Osteoblast (primary cell): ENCODE data around the gene NEURL1B. TPM values are rescaled to one million over a fixed set of nuclear protein-coding genes. Genes with fewer than 3 reads are reported as not detected.

Experiments
- DNase-seq: peaks from one replicate; pipeline ENCODE4 v3.0.0; 2011; ENCODE audit warnings: low spot score, mixed read lengths; ENCODE audit not compliant: insufficient read length; ENCODE audit errors: missing footprints
- H2AFZ ChIP-seq: 2 replicates; pipeline ENCODE4 v1.6.0; 2011; ENCODE audit warnings: mild to moderate bottlenecking, low read length
- H3K27ac ChIP-seq: 2 replicates; pipeline ENCODE4 v1.5.1; 2011; ENCODE audit warnings: mild to moderate bottlenecking, low read depth, low read length, moderate library complexity
- H3K27me3 ChIP-seq: 2 replicates; pipeline ENCODE4 v1.6.0; 2012; ENCODE audit warnings: mild to moderate bottlenecking, control low read depth, inconsistent platforms, low read length, moderate library complexity; ENCODE audit not compliant: insufficient read depth
- H3K36me3 ChIP-seq: 2 replicates; pipeline ENCODE4 v1.5.1; 2011; ENCODE audit warnings: mild to moderate bottlenecking, low read length, control low read depth, moderate library complexity; ENCODE audit not compliant: insufficient read depth
- H3K4me1 ChIP-seq: 2 replicates; pipeline ENCODE4 v1.5.1; 2011; ENCODE audit warnings: mild to moderate bottlenecking, low read length, control low read depth, moderate library complexity; ENCODE audit not compliant: insufficient read depth
- H3K4me2 ChIP-seq: 2 replicates; pipeline ENCODE4 v1.6.0; 2011; ENCODE audit warnings: mild to moderate bottlenecking, low read length; ENCODE audit not compliant: insufficient read depth
- H3K4me3 ChIP-seq: fragments of 200-600 bp; sonication (generic); 3 replicates; pipeline ENCODE4 v1.5.1; 2012; ENCODE audit warnings: mild to moderate bottlenecking, low read length, inconsistent platforms; ENCODE audit not compliant: insufficient read depth
- H3K79me2 ChIP-seq: 2 replicates; pipeline ENCODE4 v1.6.0; 2012; ENCODE audit warnings: mild to moderate bottlenecking, low read length, control low read depth, inconsistent platforms; ENCODE audit not compliant: insufficient read depth
- H3K9me3 ChIP-seq: 2 replicates; pipeline ENCODE4 v1.5.1; 2011; ENCODE audit warnings: low read depth, low read length, control low read depth
- H4K20me1 ChIP-seq: 2 replicates; pipeline ENCODE4 v1.6.0; 2012; ENCODE audit warnings: mild to moderate bottlenecking, low read length, control low read depth; ENCODE audit not compliant: insufficient read depth
- total RNA-seq: library from RNA; depleted of rRNA; stranded (reverse); fragments of >200 nt; gene quantifications from 2 replicates; pipeline ENCODE4 v1.2.3, GENCODE V29; 2012
- TF ChIP-seq, protein P1 (sequence below): IDR thresholded peaks from 2 replicates; pipeline ENCODE4 v1.5.1; 2011; ENCODE audit warnings: mild to moderate bottlenecking, low read depth, low read length, moderate library complexity; ENCODE audit errors: extremely low read depth

NEURL1B gene
- total RNA-seq, 1 donor, result 0.36 TPM

GRCh38 chr5:172685091-172685490 lies 44.0 kb downstream of the NEURL1B start:
- no peaks in the 10 kb centered on the region for H3K36me3 ChIP-seq
- H2AFZ ChIP-seq, result no peak overlapping the region

GRCh38 chr5:172686111-172686510 lies 45.0 kb downstream of the NEURL1B start:
- Histone ChIP-seq H3K4me1 (no peaks in the 10 kb centered on the region), H3K4me2 (no peak overlapping the region), H3K9me3 (no peaks in the 10 kb centered on the region), H3K27me3 (no peaks in the 10 kb centered on the region), H2AFZ (no peak overlapping the region), H3K36me3 (no peaks in the 10 kb centered on the region), H3K27ac (no peak overlapping the region), H4K20me1 (no peaks in the 10 kb centered on the region), H3K4me3 (no peak overlapping the region), H3K79me2 (no peaks in the 10 kb centered on the region)
- DNase-seq, result peak; percentile 98
- TF ChIP-seq, protein P1, sequence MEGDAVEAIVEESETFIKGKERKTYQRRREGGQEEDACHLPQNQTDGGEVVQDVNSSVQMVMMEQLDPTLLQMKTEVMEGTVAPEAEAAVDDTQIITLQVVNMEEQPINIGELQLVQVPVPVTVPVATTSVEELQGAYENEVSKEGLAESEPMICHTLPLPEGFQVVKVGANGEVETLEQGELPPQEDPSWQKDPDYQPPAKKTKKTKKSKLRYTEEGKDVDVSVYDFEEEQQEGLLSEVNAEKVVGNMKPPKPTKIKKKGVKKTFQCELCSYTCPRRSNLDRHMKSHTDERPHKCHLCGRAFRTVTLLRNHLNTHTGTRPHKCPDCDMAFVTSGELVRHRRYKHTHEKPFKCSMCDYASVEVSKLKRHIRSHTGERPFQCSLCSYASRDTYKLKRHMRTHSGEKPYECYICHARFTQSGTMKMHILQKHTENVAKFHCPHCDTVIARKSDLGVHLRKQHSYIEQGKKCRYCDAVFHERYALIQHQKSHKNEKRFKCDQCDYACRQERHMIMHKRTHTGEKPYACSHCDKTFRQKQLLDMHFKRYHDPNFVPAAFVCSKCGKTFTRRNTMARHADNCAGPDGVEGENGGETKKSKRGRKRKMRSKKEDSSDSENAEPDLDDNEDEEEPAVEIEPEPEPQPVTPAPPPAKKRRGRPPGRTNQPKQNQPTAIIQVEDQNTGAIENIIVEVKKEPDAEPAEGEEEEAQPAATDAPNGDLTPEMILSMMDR, result no peak

More at GRCh38 chr5:172685091-172685490, 44.0 kb downstream of the NEURL1B start:
- Histone ChIP-seq H4K20me1 (no peaks in the 10 kb centered on the region), H3K4me1 (no peaks in the 10 kb centered on the region), H3K4me2 (no peak overlapping the region), H3K27ac (no peak overlapping the region), H3K79me2 (no peaks in the 10 kb centered on the region), H3K27me3 (no peaks in the 10 kb centered on the region), H3K9me3 (no peaks in the 10 kb centered on the region), H3K4me3 (no peak overlapping the region)
- DNase-seq, result peak; percentile 81
- TF ChIP-seq, protein P1, result no peak

GRCh38 chr5:172686539-172687390 lies 45.7 kb downstream of the NEURL1B start:
- H3K4me2 ChIP-seq, result no peak overlapping the region
- no peaks in the 10 kb centered on the region for H4K20me1 ChIP-seq
- no peak overlapping the region for H2AFZ ChIP-seq
- TF ChIP-seq, protein P1, result no peak
- no peaks in the 10 kb centered on the region for H3K27me3 ChIP-seq
- H3K27ac ChIP-seq, result no peak overlapping the region
- no peaks in the 10 kb centered on the region for H3K36me3 ChIP-seq
- no peak overlapping the region for H3K4me3 ChIP-seq
- H3K9me3 ChIP-seq, result no peaks in the 10 kb centered on the region
- no peaks in the 10 kb centered on the region for H3K79me2 ChIP-seq
- peak; percentile 82 for DNase-seq
- no peaks in the 10 kb centered on the region for H3K4me1 ChIP-seq

DNA sequence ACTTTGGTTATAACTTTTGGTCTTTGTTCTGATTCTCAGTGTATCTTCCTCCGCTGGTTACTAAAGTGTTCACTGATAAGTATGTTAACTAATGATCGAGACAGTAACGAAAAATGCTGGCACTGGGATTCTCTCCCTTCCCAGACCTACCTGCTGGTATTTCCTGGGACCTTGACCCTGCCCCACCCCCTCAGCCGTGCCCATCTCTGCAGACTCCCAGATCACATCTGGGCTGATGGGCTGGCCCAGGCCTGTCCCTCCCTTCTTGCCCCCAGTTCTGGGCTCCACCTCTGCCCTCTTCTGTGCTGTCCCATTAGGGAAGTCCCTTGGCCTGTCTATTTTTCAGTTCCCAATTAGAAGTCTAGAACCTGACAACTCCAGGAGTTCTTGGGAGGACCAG lies 46.9 kb downstream of the NEURL1B start:
- DNase-seq, result peak; percentile 78
- no peaks in the 10 kb centered on the region for H3K9me3 ChIP-seq
- no peak overlapping the region for H3K4me3 ChIP-seq
- TF ChIP-seq, protein P1, result no peak
- no peaks in the 10 kb centered on the region for H3K79me2 ChIP-seq
- H3K27ac ChIP-seq, result no peak overlapping the region
- no peaks in the 10 kb centered on the region for H3K27me3 ChIP-seq
- H4K20me1 ChIP-seq, result no peaks in the 10 kb centered on the region
- peaks cover under 1% of the 10 kb centered on the region for H3K4me1 ChIP-seq
- H2AFZ ChIP-seq, result no peak overlapping the region
- no peaks in the 10 kb centered on the region for H3K36me3 ChIP-seq
- no peak overlapping the region for H3K4me2 ChIP-seq
